IPS-18c (cell line): ENCODE data around the gene MPST.
"Not testable (repeated sequence)": the region's sequence is repeated elsewhere in the genome, so short reads cannot be mapped to it uniquely, and the experiment has no call there.

ENCODE experiments used
- H3K4me3 ChIP-seq: 2 replicates; pipeline ENCODE4 v1.7.0; 2013; ENCODE audit warnings: low read depth, mild to moderate bottlenecking, low read length, moderate library complexity; ENCODE audit not compliant: insufficient read depth
- H3K9me3 ChIP-seq: one replicate; pipeline ENCODE4 v1.6.1; 2013; ENCODE audit warnings: mild to moderate bottlenecking, low read length, moderate library complexity; ENCODE audit not compliant: control insufficient read depth, insufficient read depth

The MPST gene

GRCh38 chr22:37019309-37020191, at the start of gene MPST, which contains the start of gene TST:
Gene MPST (plus strand): TSS chr22:37019742. CDS start chr22:37019837, 95 bp downstream.
Gene TST (minus strand): TSS chr22:37019447. CDS start chr22:37018732, 715 bp downstream.
- peak within 1 kb of the TSS; percentile 78 for H3K4me3 ChIP-seq

DNA sequence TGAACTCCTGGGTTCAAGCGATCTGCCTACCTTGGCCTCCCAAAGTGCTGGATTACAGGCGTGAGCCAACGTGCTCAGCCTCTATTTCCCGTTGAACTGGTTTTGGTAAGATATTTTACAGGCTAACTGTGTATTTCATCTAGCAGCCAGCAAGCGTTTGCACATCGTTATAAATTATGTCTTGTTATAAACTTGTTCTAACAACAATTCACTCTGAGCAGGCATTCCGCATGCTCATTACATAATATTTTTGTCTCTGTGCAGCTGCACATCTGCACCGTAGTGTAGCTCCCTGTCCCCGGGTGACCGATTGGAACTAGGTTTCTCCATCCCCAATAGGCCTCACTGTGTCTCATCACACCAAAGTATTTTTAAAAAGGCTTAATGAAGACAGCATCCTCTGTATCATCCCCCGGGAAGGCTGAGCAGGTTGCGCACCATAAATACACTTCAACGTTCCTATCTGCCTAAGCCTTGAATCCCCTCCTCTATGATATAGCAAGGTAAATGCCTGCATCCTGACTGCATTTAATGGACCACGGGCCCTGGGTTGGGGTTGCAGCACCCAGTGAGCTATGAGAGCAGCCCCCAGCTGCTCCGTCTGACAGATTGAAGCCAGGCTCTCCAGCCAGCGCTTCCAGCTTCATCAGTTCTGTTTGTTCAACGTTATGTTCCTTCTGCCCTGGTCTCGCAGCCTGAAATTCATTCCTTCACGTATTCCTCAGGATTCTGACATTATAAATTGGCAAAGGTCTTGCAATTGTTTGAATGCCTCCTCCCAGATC, 48.0 kb upstream of the MPST start:
- no peak overlapping the region for H3K4me3 ChIP-seq
- H3K9me3 ChIP-seq = peaks cover under 1% of the 10 kb centered on the region

More at GRCh38 chr22:37019309-37020191, at the start of gene MPST, which contains the start of gene TST:
- H3K9me3 ChIP-seq = no peaks in the 10 kb centered on the region

DNA sequence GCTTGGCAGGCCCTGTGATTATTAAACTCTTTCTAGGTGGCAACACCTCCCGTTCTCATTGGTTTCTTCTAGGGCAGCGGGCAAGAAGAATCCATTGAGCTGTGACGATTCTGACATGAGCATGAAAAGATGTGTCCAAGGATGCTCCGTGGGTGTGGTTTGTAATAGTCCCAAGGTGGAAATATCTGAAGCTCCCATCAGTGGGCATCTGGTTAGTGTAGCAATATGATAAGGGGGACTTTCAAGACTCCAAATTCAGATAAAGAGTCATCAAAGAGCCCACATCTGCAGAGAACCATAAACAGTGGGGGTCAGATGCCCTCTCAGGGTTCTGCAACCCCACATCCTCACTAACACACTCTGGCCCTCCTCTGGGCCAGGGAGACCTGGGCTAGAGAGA, 42.9 kb upstream of the MPST start:
- Histone ChIP-seq H3K9me3 (peaks cover 2% of the 10 kb centered on the region), H3K4me3 (no peak overlapping the region)

- H3K4me3 ChIP-seq = peak overlapping the region; percentile 34; the same call in 1 of the 2 replicates
These were observed 42.1 kb upstream of the MPST start for GRCh38 chr22:36977401-36977861.

GRCh38 chr22:36977947-36978660, 41.4 kb upstream of the MPST start:
- H3K4me3 ChIP-seq = peak overlapping the region; percentile 34; the same call in 1 of the 2 replicates
- peaks cover 2% of the 10 kb centered on the region for H3K9me3 ChIP-seq

More at GRCh38 chr22:36977401-36977861, 42.1 kb upstream of the MPST start:
- peaks cover 2% of the 10 kb centered on the region for H3K9me3 ChIP-seq

DNA sequence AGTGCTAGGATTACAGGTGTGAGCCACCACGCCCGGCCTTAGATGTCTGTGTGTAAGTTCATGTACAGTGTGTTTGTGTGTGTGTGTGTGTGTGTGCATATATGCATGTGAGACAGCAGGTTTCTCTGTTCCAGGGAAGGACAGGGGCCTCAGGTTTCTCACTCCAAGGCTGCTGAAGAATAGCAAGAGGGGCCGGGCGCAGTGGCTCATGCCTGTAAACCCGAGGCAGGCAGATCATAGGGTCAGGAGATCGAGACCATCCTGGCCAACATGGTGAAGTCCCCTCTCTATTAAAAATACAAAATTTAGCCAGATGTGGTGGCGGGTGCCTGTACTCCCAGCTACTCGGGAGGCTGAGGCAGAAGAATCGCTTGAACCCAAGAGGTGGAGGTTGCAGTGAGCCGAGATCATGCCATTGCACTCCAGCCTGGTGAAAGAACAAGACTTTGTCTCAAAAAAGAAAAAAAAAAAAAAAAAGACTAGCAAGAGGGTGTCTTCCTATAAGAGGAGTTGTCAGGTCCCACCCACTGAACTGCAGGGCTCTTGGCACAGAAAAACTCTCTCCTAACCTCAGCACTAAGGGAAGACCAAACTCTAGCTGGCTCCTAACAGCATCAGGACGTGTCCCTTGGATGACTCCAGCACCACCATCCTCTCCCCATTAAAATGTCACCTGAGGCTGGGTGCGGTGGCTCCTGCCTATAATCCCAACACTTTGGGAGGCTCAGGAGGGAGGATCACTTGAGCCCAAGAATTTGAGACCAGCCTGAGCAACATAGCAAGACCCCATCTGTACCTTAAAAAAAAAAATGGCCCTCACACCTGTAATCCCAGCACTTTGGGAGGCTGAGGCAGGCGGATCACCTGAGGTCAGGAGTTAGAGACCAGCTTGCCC, 40.3 kb upstream of the MPST start:
- Histone ChIP-seq H3K9me3 (peaks cover 2% of the 10 kb centered on the region), H3K4me3 (no peak overlapping the region)

- Histone ChIP-seq H3K4me3 (no peak overlapping the region), H3K9me3 (peaks cover 6% of the 10 kb centered on the region)
These were observed 38.2 kb upstream of the MPST start for GRCh38 chr22:36981247-36981775.

GRCh38 chr22:36982136-36982535, 37.4 kb upstream of the MPST start:
- Histone ChIP-seq H3K9me3 (peaks cover 5% of the 10 kb centered on the region), H3K4me3 (no peak overlapping the region)

GRCh38 chr22:36985211-36985889, 34.2 kb upstream of the MPST start:
- no peak overlapping the region for H3K4me3 ChIP-seq
- H3K9me3 ChIP-seq = peaks cover 5% of the 10 kb centered on the region

GRCh38 chr22:36986242-36986821, 33.2 kb upstream of the MPST start:
- no peak overlapping the region for H3K4me3 ChIP-seq

GRCh38 chr22:36988075-36988832, 31.3 kb upstream of the MPST start:
- peaks cover 5% of the 10 kb centered on the region for H3K9me3 ChIP-seq
- H3K4me3 ChIP-seq = no peak overlapping the region

More at GRCh38 chr22:36986242-36986821, 33.2 kb upstream of the MPST start:
- peaks cover 5% of the 10 kb centered on the region for H3K9me3 ChIP-seq

GRCh38 chr22:36989012-36989411, 30.5 kb upstream of the MPST start:
- not testable (repeated sequence) for H3K4me3 ChIP-seq, H3K9me3 ChIP-seq

DNA sequence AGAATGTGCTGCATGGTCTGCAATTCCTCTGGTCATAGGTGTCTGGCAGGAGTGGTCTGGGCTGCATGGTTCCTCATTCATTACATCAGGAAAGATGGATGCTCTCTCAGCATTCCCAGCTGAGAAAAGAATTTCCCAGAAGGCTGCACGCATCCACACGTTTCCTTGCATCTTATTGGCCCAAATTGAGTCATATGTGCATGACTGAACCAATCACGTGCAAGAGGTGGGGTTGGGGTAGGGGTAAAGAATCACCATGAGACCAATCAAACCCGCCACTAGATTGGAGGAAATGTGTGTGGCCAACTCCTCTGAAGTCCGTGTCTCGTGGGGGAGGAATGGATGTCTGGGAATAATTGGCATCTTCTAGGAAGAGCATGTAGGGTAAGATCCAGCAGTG, 29.1 kb upstream of the MPST start:
- H3K4me3 ChIP-seq = no peak overlapping the region
- H3K9me3 ChIP-seq = peaks cover 5% of the 10 kb centered on the region

DNA sequence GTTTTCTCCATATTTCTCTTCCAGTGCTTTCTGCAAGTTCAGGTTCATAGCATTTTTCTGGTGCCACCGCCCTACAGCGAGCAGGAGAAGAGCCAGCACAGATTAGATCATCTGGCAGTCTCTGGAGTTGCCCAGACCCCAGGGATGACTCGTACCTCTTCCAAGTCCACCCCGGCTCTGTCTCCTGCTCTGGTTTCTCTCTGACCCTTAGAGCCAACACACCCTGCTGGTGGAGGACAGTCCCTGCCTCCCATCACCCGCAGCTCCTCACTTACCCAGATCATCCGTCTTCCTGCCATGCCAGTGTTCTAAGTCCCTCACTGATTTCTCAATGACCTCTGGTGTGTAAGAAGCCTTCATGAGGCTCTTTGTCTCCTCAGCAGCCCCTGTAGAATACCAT, 28.3 kb upstream of the MPST start:
- H3K9me3 ChIP-seq = peaks cover 2% of the 10 kb centered on the region
- no peak overlapping the region for H3K4me3 ChIP-seq

- H3K4me3 ChIP-seq = no peak overlapping the region
- no peaks in the 10 kb centered on the region for H3K9me3 ChIP-seq
These were observed 21.8 kb upstream of the MPST start for GRCh38 chr22:36997746-36998145.
